HCT116 (cell line): ENCODE measurements around the gene MIP.

Source experiments
- CTCF ChIP-seq, 3 experiments: fragments of 200-600 bp in 1 of 3; sonication (generic) in 1 of 3; IDR thresholded peaks in 2 of 3; conservative IDR thresholded peaks in 1 of 3; 2 replicates each; pipeline ENCODE4 v1.5.1; 2012 to 2017; ENCODE audit warnings: low read depth in 2 of 3, low read length in 2 of 3, antibody characterized with exemption in 1 of 3, borderline replicate concordance in 1 of 3, control low read depth in 1 of 3, mild to moderate bottlenecking in 1 of 3, mixed read lengths in 1 of 3, mixed run types in 1 of 3, moderate library complexity in 1 of 3; ENCODE audit not compliant: insufficient read depth in 1 of 3
- EZH2phosphoT487 ChIP-seq: fragments of 200-600 bp; IDR thresholded peaks from 2 replicates; pipeline ENCODE4 v1.6.1; 2018; ENCODE audit warnings: antibody characterized with exemption, borderline replicate concordance
- FOSL1 ChIP-seq: IDR thresholded peaks from 2 replicates; pipeline ENCODE4 v1.6.1; 2012; ENCODE audit warnings: low read depth
- JUND ChIP-seq: IDR thresholded peaks from 2 replicates; pipeline ENCODE4 v1.6.1; 2012
- MAX ChIP-seq: IDR thresholded peaks from 2 replicates; pipeline ENCODE4 v1.6.1; 2012
- POLR2A ChIP-seq: IDR thresholded peaks from 2 replicates; pipeline ENCODE4 v1.7.0; 2011; ENCODE audit warnings: borderline replicate concordance; ENCODE audit not compliant: insufficient read depth, insufficient read length; ENCODE audit errors: extremely low read depth
- POLR2AphosphoS5 ChIP-seq: IDR thresholded peaks from 2 replicates; pipeline ENCODE4 v1.6.1; 2011; ENCODE audit warnings: mild to moderate bottlenecking, low read depth, low read length, moderate library complexity
- RAD21 ChIP-seq: IDR thresholded peaks from 2 replicates; pipeline ENCODE4 v1.6.1; 2012; ENCODE audit warnings: low read depth, mild to moderate bottlenecking
- SRF ChIP-seq: IDR thresholded peaks from 2 replicates; pipeline ENCODE4 v1.6.1; 2012; ENCODE audit warnings: low read depth
- YY1 ChIP-seq: IDR thresholded peaks from 2 replicates; pipeline ENCODE4 v1.6.1; 2011; ENCODE audit warnings: low read length, low read depth, moderate library complexity, mild to moderate bottlenecking; ENCODE audit not compliant: insufficient replicate concordance; ENCODE audit errors: extremely low read depth
- ZBTB33 ChIP-seq: IDR thresholded peaks from 2 replicates; pipeline ENCODE4 v1.6.1; 2011; ENCODE audit warnings: mild to moderate bottlenecking, low read length, moderate library complexity; ENCODE audit not compliant: insufficient replicate concordance; ENCODE audit errors: extremely low read depth

GRCh38 chr12:56431288-56431687, 23.2 kb downstream of the MIP start:
- TF ChIP-seq CTCF (IDR thresholded peaks at IDR 0.05 in 2 of 3, conservative IDR thresholded peaks at IDR 0.05 in 1 of 3; ENCODE audit: borderline replicate concordance in 1 of 3, insufficient read depth in 1 of 3, low read depth in 2 of 3, low read length in 2 of 3) = no peak
- TF ChIP-seq SRF = no peak
- TF ChIP-seq POLR2A = no peak
- no peak for TF ChIP-seq FOSL1
- no peak for TF ChIP-seq YY1
- TF ChIP-seq POLR2AphosphoS5 = no peak
- no peak for TF ChIP-seq MAX
- TF ChIP-seq RAD21 = no peak
- TF ChIP-seq EZH2phosphoT487 = no peak
- TF ChIP-seq JUND = no peak
- no peak for TF ChIP-seq ZBTB33
